AG09309 (cell line): ENCODE data around the gene LCN2.

Source experiments
- DNase-seq: peaks from one replicate; pipeline ENCODE4 v3.0.0-alpha.2; 2010; ENCODE audit warnings: low read depth
- H3K4me3 ChIP-seq: 2 replicates; pipeline ENCODE4 v1.5.1; 2011; ENCODE audit warnings: mild to moderate bottlenecking, low read depth, low read length, moderate library complexity; ENCODE audit not compliant: control insufficient read depth
- TF ChIP-seq, protein P1 (sequence below): IDR thresholded peaks from 2 replicates; pipeline ENCODE4 v1.5.1; 2011; ENCODE audit warnings: mild to moderate bottlenecking, low read depth, low read length, inconsistent platforms; ENCODE audit not compliant: insufficient read depth, control insufficient read depth; ENCODE audit errors: missing control alignments

Gene LCN2

DNA sequence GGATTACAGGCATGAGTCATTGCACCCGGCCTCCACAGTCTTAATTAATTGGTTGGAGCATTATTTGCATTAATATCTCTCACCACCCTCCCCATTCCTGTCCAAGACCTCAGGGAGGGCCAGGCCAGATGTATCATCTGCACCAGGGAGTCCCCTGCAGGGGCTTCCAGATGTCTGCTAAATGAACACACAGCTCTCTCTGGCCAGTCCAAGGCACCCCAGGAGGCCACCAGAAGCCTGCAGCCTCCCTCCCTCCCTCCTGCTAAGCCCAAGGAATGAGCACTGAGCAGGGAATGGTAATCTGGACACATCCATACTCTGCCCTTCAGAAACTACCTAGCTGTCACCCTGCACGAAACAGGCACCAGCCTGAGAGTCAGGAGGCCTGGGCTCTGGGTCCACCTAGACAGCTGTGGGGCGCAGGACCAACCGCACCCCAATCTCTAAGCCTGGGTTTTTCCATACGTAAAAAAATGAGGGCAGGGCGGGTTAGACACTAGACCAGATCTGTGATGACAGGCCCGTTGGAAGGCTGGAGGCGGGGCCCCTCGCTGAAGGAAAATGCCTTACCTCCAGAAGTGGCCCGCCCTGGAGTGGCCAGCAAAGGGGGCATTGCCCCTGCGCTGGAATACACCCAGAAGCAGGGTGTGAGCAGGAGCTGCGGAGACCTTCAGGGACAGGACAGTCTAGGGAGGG, 33.8 kb downstream of the LCN2 start:
- DNase-seq: no peak
- TF ChIP-seq, protein P1, sequence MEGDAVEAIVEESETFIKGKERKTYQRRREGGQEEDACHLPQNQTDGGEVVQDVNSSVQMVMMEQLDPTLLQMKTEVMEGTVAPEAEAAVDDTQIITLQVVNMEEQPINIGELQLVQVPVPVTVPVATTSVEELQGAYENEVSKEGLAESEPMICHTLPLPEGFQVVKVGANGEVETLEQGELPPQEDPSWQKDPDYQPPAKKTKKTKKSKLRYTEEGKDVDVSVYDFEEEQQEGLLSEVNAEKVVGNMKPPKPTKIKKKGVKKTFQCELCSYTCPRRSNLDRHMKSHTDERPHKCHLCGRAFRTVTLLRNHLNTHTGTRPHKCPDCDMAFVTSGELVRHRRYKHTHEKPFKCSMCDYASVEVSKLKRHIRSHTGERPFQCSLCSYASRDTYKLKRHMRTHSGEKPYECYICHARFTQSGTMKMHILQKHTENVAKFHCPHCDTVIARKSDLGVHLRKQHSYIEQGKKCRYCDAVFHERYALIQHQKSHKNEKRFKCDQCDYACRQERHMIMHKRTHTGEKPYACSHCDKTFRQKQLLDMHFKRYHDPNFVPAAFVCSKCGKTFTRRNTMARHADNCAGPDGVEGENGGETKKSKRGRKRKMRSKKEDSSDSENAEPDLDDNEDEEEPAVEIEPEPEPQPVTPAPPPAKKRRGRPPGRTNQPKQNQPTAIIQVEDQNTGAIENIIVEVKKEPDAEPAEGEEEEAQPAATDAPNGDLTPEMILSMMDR: no peak
- no peak overlapping the region for H3K4me3 ChIP-seq

GRCh38 chr9:128185979-128186965, 37.0 kb downstream of the LCN2 start:
- TF ChIP-seq, protein P1: no peak
- H3K4me3 ChIP-seq: no peak overlapping the region
- no peak for DNase-seq

- no peak overlapping the region for H3K4me3 ChIP-seq
- TF ChIP-seq, protein P1: no peak
- DNase-seq: no peak
Measured at GRCh38 chr9:128187361-128187760, 38.1 kb downstream of the LCN2 start.

- no peak for DNase-seq
- TF ChIP-seq, protein P1: no peak
- no peak overlapping the region for H3K4me3 ChIP-seq
Measured at GRCh38 chr9:128188209-128188608, 39.0 kb downstream of the LCN2 start.

DNA sequence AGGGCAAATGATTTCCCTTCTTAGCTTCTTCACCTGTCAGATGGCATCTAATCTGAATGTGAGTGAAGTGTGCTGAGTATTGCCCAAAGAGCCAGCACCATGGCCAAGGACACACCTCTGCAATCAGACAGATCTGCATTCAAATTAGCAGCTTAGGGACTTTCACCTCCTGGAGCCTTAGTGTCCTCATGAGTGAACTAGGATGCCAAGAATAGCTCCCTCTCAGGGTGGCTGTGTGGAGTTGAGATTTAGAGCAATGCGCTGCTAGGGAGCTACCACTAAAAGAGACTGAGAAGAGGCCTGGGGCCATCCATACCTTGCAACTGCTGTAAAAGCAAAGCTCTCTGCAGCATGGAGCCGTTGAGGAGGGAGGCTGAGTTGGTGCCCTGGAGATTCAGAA, 40.8 kb downstream of the LCN2 start:
- no peak overlapping the region; the same call in 1 of the 2 replicates for H3K4me3 ChIP-seq
- no peak for DNase-seq
- TF ChIP-seq, protein P1: no peak

DNA sequence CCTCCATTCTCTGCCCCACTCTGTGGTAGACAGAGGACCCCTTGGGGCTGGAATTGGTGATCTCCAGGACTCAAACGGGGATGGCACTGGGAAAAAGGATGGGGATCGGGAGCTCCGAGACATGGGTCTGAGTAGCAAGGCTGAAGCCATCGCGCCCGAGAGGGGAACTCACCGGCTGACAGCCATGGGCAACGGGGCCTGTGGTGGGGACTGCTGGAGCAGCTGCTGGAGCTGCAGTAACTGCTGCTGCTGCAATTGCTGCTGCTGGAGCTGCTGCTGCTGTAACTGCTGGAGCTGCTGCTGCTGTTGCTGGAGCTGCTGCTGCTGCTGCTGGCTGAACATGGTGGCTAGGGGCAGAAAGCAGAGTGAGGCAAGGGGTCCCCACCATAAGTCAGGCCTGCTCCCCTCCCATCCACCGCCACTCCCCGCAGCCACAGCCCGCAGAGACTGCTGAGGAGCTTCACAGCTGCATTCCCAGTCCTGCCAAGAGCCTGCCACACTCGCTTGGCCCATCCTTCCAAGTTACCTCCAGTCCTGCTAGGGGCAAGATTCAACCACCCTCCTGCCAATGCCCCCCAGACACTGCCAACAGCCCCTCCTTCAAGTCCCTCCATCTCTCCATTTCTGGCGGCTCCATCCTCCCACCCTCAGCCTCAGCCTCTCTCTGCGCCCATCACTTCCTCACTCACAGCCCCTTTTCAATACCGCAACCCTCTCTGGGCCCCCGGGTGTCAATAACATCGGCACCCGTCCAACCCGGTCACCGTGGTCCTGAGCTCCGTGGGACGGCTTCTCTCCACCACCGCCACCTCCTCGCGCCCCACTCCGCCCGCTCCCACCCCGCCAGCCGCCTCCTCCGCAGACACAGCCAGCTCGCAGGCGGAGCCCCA, 41.5 kb downstream of the LCN2 start:
- TF ChIP-seq, protein P1: no peak
- DNase-seq: no peak
- H3K4me3 ChIP-seq: peak overlapping the region; percentile 75
